Measurements from ENCODE around the gene MED27.

The MED27 gene

GRCh38 chr9:131834721-131835120 lies 244.9 kb downstream of the MED27 start:
- DNase-seq (ENCODE audit: low spot score): no peak

DNA sequence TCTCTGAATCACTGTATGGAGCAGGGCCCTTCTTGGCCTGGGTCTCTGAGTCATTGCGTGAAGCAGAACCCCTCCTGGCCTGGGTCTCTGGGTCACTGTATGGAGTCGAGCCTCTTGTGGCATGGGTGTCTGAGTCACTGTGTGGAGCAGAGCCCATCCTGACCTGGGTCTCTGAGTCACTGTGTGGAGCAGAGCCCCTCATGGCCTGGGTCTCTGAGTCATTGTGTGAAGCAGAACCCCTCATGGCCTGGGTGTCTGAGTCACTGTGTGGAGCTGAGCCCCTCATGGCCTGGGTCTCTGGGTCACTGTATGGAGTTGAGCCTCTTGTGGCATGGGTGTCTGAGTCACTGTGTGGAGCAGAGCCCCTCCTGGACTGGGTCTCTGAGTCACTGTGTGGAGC lies 245.8 kb downstream of the MED27 start:
- peak; percentile 10 for DNase-seq (ENCODE audit: low spot score)

GRCh38 chr9:131833083-131833482 lies 246.6 kb downstream of the MED27 start:
- DNase-seq (ENCODE audit: low spot score): no peak

GRCh38 chr9:131831380-131832165 lies 248.1 kb downstream of the MED27 start:
- DNase-seq (ENCODE audit: low spot score): no peak

DNA sequence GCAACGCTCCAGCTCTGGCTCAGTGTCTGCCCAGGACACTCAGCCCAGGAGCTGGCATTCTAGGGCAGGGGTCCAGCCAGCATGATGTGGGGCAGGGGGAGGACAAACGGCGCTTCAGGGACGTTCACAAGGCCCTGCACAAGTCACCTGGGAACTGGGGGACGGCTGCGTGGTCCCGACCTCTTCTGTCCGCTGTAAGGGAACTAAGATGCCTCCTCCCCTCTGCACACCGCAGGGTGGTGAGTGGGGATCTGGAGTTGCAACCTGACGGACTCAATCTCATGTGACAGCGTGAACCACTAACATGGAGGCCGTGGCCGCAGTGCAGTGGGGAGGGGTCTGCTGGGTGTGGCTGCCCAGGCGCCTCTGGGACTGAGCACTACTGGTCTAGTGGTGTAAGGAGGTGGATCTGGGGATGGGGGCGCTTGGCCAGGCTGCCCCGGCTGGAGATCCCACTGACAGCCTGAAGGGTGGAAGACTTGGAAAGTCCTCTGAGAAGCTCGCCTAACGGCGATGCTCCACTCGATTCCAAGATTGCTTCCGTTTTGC lies 251.8 kb downstream of the MED27 start:
- DNase-seq (ENCODE audit: low spot score): no peak

DNA sequence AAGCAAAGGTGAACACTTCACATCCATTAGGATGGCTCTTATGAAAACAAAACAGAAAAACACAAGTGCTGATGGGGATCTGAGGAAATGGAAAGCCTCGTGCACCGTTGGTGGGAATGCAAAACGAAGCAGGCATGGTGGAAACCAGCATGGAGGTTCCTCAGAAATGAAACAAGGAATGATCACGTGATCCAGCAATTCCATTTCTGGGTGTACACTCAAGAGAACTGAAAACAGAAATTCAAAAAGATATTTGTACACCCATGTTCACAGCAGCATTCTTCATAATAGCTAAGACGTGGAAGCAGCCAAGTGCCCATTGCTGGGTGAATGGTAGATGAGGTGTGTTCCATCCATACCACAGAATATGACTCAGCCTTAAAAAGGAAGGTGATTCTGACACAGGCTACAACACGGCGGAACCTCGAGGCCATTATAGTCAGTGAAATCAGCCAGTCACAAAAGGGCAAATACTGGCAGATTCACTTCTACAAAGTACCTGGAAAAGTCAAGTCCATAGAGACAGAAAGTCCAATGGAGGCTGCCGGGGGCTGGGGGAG lies 252.6 kb downstream of the MED27 start:
- DNase-seq (ENCODE audit: low spot score): no peak

GRCh38 chr9:131826053-131826452 lies 253.6 kb downstream of the MED27 start:
- no peak for DNase-seq (ENCODE audit: low spot score)

- DNase-seq (ENCODE audit: low spot score): no peak
Observed at GRCh38 chr9:131824953-131825495, 254.6 kb downstream of the MED27 start.

DNA sequence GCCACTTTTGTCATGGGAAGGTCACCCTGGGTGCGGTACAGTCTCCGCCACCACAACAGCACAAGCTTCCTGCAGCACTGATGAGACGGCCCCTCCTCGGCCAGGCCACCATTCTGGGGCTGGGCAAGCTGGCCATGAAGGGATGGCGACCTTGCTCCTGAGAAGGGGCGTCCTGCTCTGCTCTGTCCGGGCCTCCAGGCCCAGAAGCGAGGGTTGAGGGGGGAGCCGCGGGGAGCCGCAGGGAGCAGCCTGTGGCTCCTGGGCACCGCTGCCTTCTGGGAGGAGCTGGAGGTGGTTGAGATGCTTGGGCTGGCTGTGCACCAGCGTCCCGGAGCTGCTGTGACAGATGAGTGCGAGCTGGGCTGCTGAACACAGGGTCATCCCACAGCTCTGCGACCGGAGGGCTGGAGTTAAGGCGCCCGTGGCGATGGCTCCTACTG lies 255.5 kb downstream of the MED27 start:
- DNase-seq (ENCODE audit: low spot score): no peak

DNA sequence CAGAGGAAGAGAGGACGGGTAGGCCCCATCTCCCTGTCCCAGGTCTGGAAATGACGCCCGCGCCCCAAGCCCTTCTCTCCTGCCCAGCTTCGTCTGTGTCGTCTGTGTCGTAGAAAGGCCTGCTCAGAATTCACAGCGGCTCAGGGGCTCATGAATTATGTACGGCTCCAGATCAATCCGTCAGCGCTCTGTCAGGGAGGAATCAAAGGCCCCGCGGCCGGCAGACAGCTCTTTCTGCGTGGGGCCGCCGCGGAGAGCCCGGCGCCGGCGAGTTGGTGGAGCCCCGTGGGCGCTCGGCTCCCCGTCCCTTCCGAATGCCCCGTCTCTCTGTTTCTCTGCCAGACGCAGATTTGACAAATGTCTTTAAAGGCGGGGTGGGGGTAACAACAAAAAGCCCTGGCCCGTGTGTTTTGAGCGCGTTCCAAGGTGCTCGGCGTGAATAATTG lies 255.9 kb downstream of the MED27 start:
- DNase-seq (ENCODE audit: low spot score): no peak

DNA sequence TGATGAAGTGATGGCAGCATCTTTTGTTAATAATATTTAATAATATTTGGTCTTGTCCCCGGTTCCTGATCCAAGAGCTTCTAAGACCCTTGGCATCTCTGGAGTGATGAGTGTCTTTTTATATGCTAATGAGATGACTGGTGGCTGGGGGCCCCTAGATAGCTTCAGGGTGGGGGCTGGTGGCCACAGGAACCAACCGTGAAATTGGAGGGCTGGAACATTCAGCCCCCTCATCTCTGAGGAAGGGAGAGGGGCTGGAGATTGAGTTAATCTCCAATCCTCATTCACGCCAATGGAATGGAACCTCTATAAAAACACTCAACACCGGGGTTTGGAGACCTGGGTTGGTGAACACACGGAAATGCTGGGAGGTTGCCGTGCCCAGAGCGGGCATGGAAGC lies 261.6 kb downstream of the MED27 start:
- no peak for DNase-seq (ENCODE audit: low spot score)

GRCh38 chr9:131817627-131818026 lies 262.0 kb downstream of the MED27 start:
- no peak for DNase-seq (ENCODE audit: low spot score)

DNA sequence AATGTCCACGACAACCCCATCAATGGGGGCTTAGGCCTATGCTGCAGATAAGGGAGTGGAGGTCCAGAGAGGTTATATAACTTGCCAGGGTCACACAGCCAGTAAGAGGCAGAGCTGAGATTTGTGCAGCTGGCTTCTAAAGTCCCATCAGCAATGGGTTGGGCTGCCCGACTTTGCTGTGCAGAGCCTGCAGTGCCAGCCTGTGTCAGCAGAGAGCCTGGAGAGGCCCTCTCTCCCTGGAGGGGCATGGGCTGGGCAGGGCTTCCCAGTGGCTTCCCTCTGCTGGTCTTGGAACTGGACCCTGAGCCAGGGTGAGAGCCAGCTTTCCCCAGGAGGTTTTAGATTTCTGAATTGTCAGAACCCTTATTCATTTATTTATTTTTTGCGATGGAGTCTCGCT lies 262.6 kb downstream of the MED27 start:
- DNase-seq (ENCODE audit: low spot score): no peak

- DNase-seq (ENCODE audit: low spot score): peak; percentile 17
Observed at GRCh38 chr9:131815970-131816873, 263.4 kb downstream of the MED27 start.

DNA sequence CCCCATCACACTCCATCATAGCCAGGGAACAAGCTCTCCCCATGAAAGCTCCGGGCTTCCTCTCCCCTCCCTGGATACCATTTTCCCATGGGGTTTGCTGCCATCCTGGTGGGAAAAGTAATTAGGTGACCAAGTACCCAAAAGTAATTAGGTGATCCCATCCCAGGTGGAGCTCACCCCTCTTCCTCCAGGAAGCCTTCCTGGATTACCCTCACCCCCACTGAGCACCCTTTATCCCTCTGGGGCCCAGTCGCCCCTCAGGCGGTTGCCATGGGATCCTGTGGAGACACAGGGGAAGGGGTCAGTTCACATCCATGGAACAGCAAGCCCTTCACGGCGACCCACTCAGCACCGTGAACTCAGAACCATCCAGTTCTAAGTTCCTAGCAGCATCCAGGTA lies 265.0 kb downstream of the MED27 start:
- no peak for DNase-seq (ENCODE audit: low spot score)

DNA sequence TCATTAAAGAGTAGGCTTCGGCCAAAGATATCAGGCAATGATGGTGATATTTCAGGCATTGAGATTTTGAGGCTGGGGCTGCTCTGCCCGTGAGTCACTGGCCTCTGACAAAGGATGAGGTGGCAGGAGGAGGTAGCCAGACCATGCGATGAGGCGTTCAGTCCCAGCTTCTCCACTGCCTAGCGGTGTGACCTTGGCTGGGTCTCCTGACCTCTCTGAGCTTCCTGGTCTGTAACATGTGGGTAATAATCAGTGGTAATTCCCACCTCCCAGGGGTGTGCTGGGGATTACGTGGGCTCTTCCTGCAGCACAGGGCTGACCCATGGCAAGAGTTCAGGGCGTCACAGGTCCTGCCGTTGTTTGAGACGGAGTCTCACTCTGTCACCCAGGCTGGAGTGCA lies 266.6 kb downstream of the MED27 start:
- DNase-seq (ENCODE audit: low spot score): no peak

DNA sequence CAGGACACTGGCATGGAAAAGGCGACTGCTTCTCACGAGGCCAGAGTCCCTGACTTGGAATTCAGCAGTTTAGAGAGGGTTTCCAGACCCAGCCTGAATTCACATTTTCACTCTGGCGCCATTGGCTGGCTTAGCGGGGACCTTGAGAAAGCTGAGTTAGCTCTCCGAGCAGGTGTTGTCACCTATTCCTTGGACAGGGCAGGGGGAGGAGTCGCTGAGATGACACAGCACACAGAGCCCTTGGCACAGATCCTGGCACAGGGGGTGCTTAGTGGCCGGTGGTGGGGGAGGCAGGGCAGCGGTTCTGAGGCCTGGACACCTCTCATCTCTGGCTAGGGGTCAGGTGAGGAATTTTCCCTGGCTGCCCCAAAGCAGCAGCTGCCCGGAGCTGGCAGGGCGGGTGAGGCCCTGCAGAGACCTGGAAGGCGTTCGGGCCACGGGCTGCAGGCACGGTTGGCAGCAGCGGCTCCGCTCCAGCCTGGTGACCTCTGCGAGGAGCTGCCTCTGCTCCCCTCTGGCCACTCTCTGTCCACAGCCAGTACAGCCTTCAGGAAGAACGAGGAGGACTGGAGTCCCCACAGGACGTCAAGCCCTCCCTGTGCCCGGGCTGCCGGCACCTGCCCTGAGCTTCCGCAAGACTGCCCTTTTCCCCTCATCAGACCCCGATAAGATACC lies 267.4 kb downstream of the MED27 start:
- no peak for DNase-seq (ENCODE audit: low spot score)

DNA sequence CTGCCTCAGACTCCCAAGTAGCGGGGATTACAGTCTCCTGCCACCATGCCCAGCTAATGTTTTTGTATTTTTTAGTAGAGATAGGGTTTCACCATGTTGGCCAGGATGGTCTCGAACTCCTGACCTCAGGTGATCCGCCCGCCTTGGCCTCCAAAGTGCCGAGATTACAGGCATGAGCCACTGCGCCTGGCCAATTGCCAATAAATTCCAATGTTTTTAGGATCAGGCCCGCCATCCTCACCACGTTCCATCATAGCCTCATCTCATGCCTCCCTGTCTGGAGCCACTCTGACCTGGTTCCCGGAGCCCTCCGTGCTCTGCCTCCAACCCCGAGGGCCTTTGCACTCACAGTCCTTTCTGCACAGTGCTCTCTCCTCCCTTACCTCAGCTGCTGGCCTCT lies 268.3 kb downstream of the MED27 start:
- no peak for DNase-seq (ENCODE audit: low spot score)

GRCh38 chr9:131810351-131811170 lies 269.1 kb downstream of the MED27 start:
- DNase-seq (ENCODE audit: low spot score): peak; percentile 27

Measured in SW480 (cell line).